GM12878 (cell line): ENCODE data around the gene MPZL3. TPM values are rescaled to one million over a fixed set of nuclear protein-coding genes. Genes with fewer than 3 reads are reported as not detected.

Experiments used
- ATAC-seq: fragments of 200-7000 bp; cut with Tn5 transposase; 3 replicates; pipeline ENCODE4 v1.9.1; 2020; ENCODE audit warnings: mild to moderate bottlenecking, moderate library complexity
- BruUV-seq: library from RNA; stranded (reverse); fragments of 400-500 nt; replicated peaks from 2 replicates; lab custom pipeline; 2021; lab: Mats Ljungman, UMichigan
- CTCF ChIA-PET: fragments of 300-600 bp; sonication (Branson Sonifier 250); formaldehyde crosslinking; extraction: SDS; loops from one replicate; lab custom pipeline; 2021; ENCODE audit warnings: inconsistent platforms; lab: Yijun Ruan, JAX
- POLR2A ChIA-PET: fragments of 350-600 bp; formaldehyde crosslinking; extraction: SDS; loops from one replicate; lab custom pipeline; 2021; ENCODE audit warnings: inconsistent platforms; lab: Charles Lee
- RAD21 ChIA-PET: fragments of 300-600 bp; sonication (Branson Sonifier 250); formaldehyde crosslinking; loops from one replicate; lab custom pipeline; 2023; ENCODE audit warnings: antibody characterized with exemption; ENCODE audit not compliant: unreplicated experiment; lab: Charles Lee
- SMC1A ChIA-PET: fragments of 300-600 bp; sonication (Branson Sonifier 250); formaldehyde crosslinking; loops from one replicate; lab custom pipeline; 2023; ENCODE audit not compliant: unreplicated experiment, uncharacterized antibody; lab: Charles Lee
- DNase-seq: peaks from one replicate; pipeline ENCODE4 v3.0.0-alpha.2; 2011; ENCODE audit warnings: low read depth, low spot score
- FAIRE-seq: peaks from 3 replicates; lab custom pipeline; 2011; peaks lifted over from hg19 to GRCh38; lab: Jason Lieb, UNC
- H2AFZ ChIP-seq: 2 replicates; pipeline ENCODE4 v1.6.0; 2011; ENCODE audit warnings: low read depth, low read length, control low read depth; ENCODE audit not compliant: control insufficient read depth
- H3K27ac ChIP-seq: 2 replicates; pipeline ENCODE4 v1.5.1; 2011; ENCODE audit warnings: control low read depth; ENCODE audit not compliant: control insufficient read depth, insufficient read depth
- H3K27me3 ChIP-seq, 2 experiments: replicated peaks in 1 of 2; 2 replicates each; pipeline versions ENCODE4 v1.6.0 to v1.6.1; 2011; ENCODE audit warnings: low read length in 1 of 2; ENCODE audit not compliant: control insufficient read depth in 2 of 2, insufficient read depth in 2 of 2
- H3K36me3 ChIP-seq, 2 experiments: 2 replicates each; pipeline ENCODE4 v1.5.1; 2011; ENCODE audit warnings: low read length in 1 of 2; ENCODE audit not compliant: control insufficient read depth in 2 of 2, insufficient read depth in 2 of 2
- H3K4me1 ChIP-seq: 2 replicates; pipeline ENCODE4 v1.6.1; 2011; ENCODE audit warnings: mild to moderate bottlenecking, low read length, moderate library complexity, mixed read lengths; ENCODE audit not compliant: control insufficient read depth, insufficient read depth
- H3K4me2 ChIP-seq: 2 replicates; pipeline ENCODE4 v1.6.0; 2011; ENCODE audit warnings: control low read depth; ENCODE audit not compliant: control insufficient read depth, insufficient read depth
- H3K4me3 ChIP-seq: fragments of 200-600 bp; sonication (generic); 2 replicates; pipeline ENCODE4 v1.5.1; 2016
- H3K79me2 ChIP-seq: 2 replicates; pipeline ENCODE4 v1.6.0; 2011; ENCODE audit warnings: low read length; ENCODE audit not compliant: control insufficient read depth, insufficient read depth
- H3K9ac ChIP-seq: 2 replicates; pipeline ENCODE4 v1.8.0; 2011; ENCODE audit warnings: low read length, control low read depth, mixed read lengths; ENCODE audit not compliant: control insufficient read depth, insufficient read depth
- H3K9me3 ChIP-seq: replicated peaks from 3 replicates; pipeline ENCODE4 v1.5.1; 2011; ENCODE audit warnings: mild to moderate bottlenecking, low read length; ENCODE audit not compliant: control insufficient read depth, insufficient read depth
- H4K20me1 ChIP-seq: 2 replicates; pipeline ENCODE4 v1.6.0; 2011; ENCODE audit not compliant: control insufficient read depth, insufficient read depth
- BRCA1 ChIP-seq: IDR thresholded peaks from 2 replicates; pipeline ENCODE4 v1.6.1; 2011; ENCODE audit warnings: low read depth, low read length, improper control_type of control experiment
- CEBPB ChIP-seq, 2 experiments: fragments of 150-350 bp in 1 of 2; IDR thresholded peaks; 2 replicates each; pipeline ENCODE4 v1.6.1; 2012 to 2014; ENCODE audit warnings: low read depth in 2 of 2, low read length in 2 of 2, borderline replicate concordance in 1 of 2, inconsistent platforms in 1 of 2
- ETV6 ChIP-seq, 2 experiments: fragments of 450-650 bp in 1 of 2; IDR thresholded peaks in 1 of 2; conservative IDR thresholded peaks in 1 of 2; 2 replicates each; pipeline ENCODE4 v1.6.1; 2014; ENCODE audit warnings: antibody characterized with exemption in 1 of 2, borderline replicate concordance in 1 of 2, low read depth in 1 of 2, mild to moderate bottlenecking in 1 of 2, moderate library complexity in 1 of 2
- HDAC6 ChIP-seq: fragments of 200-600 bp; sonication (generic); IDR thresholded peaks from one replicate; pipeline ENCODE4 v1.8.0; 2017; ENCODE audit warnings: antibody characterized with exemption; ENCODE audit not compliant: unreplicated experiment
- IRF4 ChIP-seq: IDR thresholded peaks from 2 replicates; pipeline ENCODE4 v1.6.1; 2011; ENCODE audit warnings: low read depth, low read length
- KAT2A ChIP-seq: conservative IDR thresholded peaks from 2 replicates; pipeline ENCODE4 v1.6.1; 2011; ENCODE audit warnings: low read depth, low read length; ENCODE audit not compliant: control insufficient read depth
- NFYA ChIP-seq: IDR thresholded peaks from 2 replicates; pipeline ENCODE4 v1.6.1; 2011; ENCODE audit warnings: low read depth, mild to moderate bottlenecking, low read length, improper control_type of control experiment, borderline replicate concordance
- NR2F1 ChIP-seq: fragments of 450-650 bp; conservative IDR thresholded peaks from 2 replicates; pipeline ENCODE4 v1.6.1; 2017; ENCODE audit warnings: mild to moderate bottlenecking
- POLR2A ChIP-seq: IDR thresholded peaks from 2 replicates; pipeline ENCODE4 v1.6.1; 2011; ENCODE audit warnings: low read depth, mild to moderate bottlenecking, low read length
- RBBP5 ChIP-seq: fragments of 200-600 bp; sonication (generic); conservative IDR thresholded peaks from 2 replicates; pipeline ENCODE4 v1.6.1; 2016
- RUNX3 ChIP-seq: IDR thresholded peaks from 2 replicates; pipeline ENCODE4 v1.6.1; 2012; ENCODE audit warnings: low read length, inconsistent platforms
- SIX5 ChIP-seq: IDR thresholded peaks from 2 replicates; pipeline ENCODE4 v1.6.1; 2011; ENCODE audit warnings: mild to moderate bottlenecking, low read depth, low read length, moderate library complexity; ENCODE audit not compliant: severe bottlenecking
- STAT1 ChIP-seq: fragments of 450-650 bp; conservative IDR thresholded peaks from 2 replicates; pipeline ENCODE4 v1.6.1; 2014; ENCODE audit warnings: antibody characterized with exemption, mild to moderate bottlenecking
- SUZ12 ChIP-seq: fragments of 200-600 bp; sonication (generic); IDR thresholded peaks from one replicate; pipeline ENCODE4 v1.6.1; 2018; ENCODE audit warnings: antibody characterized with exemption, mild to moderate bottlenecking; ENCODE audit not compliant: unreplicated experiment
- ZZZ3 ChIP-seq: IDR thresholded peaks from 2 replicates; pipeline ENCODE4 v1.6.1; 2011; ENCODE audit warnings: low read depth; ENCODE audit not compliant: control insufficient read depth, insufficient read length
- WGBS: methylation state at CpG from one replicate; pipeline ENCODE4 v1.1.6; 2016; ENCODE audit warnings: low lambda C conversion rate; ENCODE audit not compliant: insufficient replicate concordance, insufficient coverage; ENCODE audit errors: missing lambda C conversion rate; 5-methylcytosine and 5-hydroxymethylcytosine counted together
- in situ Hi-C: fragments of 300-500 bp; cut with MboI; formaldehyde crosslinking; loops from 9 replicates; pipeline ENCODE4 v1.14.3; 2018; ENCODE audit warnings: mixed read lengths
- intact Hi-C: fragments of 100-400 bp; cut with micrococcal nuclease; formaldehyde crosslinking; loops from one replicate; pipeline ENCODE4 v1.14.2; 2022; ENCODE audit not compliant: unreplicated experiment
- polyA plus RNA-seq, 11 experiments: library from polyadenylated mRNA; depleted of rRNA in 4 of 11; unstranded in 6 of 11; stranded (reverse) in 5 of 11; fragments of >200 nt; fragmentation: Nextera tagmentation in 4 of 11; fragmentation: Illumina TruSeq in 1 of 11; extraction: Ambion mirVana in 4 of 11; extraction: Trizol in 1 of 11; gene quantifications; 1 replicate in 1 of 11; 2 replicates in 10 of 11; pipeline versions ENCODE4 v1.2.1 to v1.2.3, GENCODE V29; 2011 to 2016; ENCODE audit warnings: inconsistent platforms in 2 of 11, missing spikeins in 2 of 11, low read depth in 1 of 11
- total RNA-seq, 4 experiments: library from RNA; depleted of rRNA in 3 of 4; stranded (reverse); fragments of >200 nt in 3 of 4; fragmentation: Illumina TruSeq in 1 of 4; extraction: Trizol in 1 of 4; gene quantifications; 2 replicates each; pipeline versions ENCODE4 v1.2.1 to v1.2.3, GENCODE V29; 2013 to 2021
- TF ChIP-seq, protein P1 (sequence below): fragments of 450-650 bp; IDR thresholded peaks from 2 replicates; pipeline ENCODE4 v1.6.1; 2017; ENCODE audit warnings: mild to moderate bottlenecking, low read depth, inconsistent platforms; ENCODE audit not compliant: poor library complexity, severe bottlenecking
- TF ChIP-seq, protein P2 (sequence below): fragments of 450-650 bp; IDR thresholded peaks from 2 replicates; pipeline ENCODE4 v1.6.1; 2018; ENCODE audit warnings: borderline replicate concordance, mild to moderate bottlenecking; ENCODE audit not compliant: partially characterized antibody
- TF ChIP-seq, protein P3 (sequence below): IDR thresholded peaks from 2 replicates; pipeline ENCODE4 v1.6.1; 2011; ENCODE audit warnings: borderline replicate concordance, low read depth, mild to moderate bottlenecking, moderate library complexity, mixed read lengths, low read length; ENCODE audit not compliant: insufficient read depth; ENCODE audit errors: extremely low read length

MPZL3 gene
- total and polyA plus RNA-seq, 10 of the 15 experiments (the other 5 are each of a cell fraction or from before 2014, with no cell fraction given) = 2.1 to 7.5 (median 6.2) TPM

DNA sequence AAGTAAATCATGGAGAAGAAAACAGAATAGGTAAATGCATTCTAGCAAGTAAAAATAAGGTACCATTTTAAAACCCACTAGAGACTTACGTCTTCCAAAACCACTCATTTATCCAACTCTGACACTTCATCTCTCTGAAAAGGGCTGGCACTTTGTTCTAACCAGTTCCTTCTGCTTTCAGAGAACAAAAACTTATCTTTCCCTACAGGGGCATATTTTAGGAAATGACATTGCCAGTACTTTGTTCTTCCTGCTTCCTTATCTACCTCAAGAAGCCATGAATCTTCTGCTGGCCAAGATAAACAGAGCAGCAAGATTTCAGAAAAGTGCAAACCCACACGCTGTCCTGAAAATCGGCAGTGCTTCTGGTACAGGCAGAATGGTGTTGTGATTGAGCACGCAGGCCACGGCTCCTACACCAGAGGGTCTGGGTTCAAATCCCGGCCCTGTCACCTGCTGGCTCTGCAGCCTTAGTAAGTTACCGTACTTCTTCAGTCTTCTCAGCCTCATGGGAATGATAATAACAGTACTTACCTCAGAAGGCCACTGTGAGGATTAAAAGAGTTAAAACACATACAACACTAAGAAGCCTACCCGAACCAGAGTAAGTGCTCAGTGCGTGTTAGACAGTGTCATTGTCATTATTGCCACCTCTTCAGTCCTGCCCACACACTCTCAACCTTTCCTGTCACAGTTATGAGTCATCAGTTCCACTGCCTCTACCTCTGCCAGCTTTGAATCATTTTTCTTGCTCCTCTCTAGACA is 11.0 kb downstream of the MPZL3 start:
- POLR2A ChIA-PET = interaction anchor here (0.7 to 3.3 kb wide), 11 partner anchors 10 to 39 kb away, joined by 3 to 12 read pairs (median 4); partner anchors contain the start of genes MPZL2 and MPZL3
- intact Hi-C loops = no loop called here
- SMC1A ChIA-PET = interaction anchor here (0.9 to 6.9 kb wide), 14 partner anchors 11 to 157 kb away, joined by 3 to 54 read pairs (median 6); partner anchors contain the start of genes JAML and MPZL3
- TF ChIP-seq KAT2A (no peak), STAT1 (no peak; the same call in 1 of the 2 replicates), IRF4 (peak; percentile 80), RBBP5 (no peak), NR2F1 (no peak), BRCA1 (no peak), SIX5 (no peak), NFYA (no peak), HDAC6 (no peak), CEBPB (IDR thresholded peaks at IDR 0.05; ENCODE audit: borderline replicate concordance in 1 of 2, low read depth in 2 of 2, low read length in 2 of 2) (no peak), RUNX3 (peak; percentile 75), ZZZ3 (no peak), POLR2A (no peak), ETV6 (conservative IDR thresholded peaks at IDR 0.05 in 1 of 2, IDR thresholded peaks at IDR 0.05 in 1 of 2; ENCODE audit: borderline replicate concordance in 1 of 2, low read depth in 1 of 2) (peak in 1 of 2 experiments; percentile 72; a peak in 2 of 4 replicates), SUZ12 (no peak)
- TF ChIP-seq, protein P1, sequence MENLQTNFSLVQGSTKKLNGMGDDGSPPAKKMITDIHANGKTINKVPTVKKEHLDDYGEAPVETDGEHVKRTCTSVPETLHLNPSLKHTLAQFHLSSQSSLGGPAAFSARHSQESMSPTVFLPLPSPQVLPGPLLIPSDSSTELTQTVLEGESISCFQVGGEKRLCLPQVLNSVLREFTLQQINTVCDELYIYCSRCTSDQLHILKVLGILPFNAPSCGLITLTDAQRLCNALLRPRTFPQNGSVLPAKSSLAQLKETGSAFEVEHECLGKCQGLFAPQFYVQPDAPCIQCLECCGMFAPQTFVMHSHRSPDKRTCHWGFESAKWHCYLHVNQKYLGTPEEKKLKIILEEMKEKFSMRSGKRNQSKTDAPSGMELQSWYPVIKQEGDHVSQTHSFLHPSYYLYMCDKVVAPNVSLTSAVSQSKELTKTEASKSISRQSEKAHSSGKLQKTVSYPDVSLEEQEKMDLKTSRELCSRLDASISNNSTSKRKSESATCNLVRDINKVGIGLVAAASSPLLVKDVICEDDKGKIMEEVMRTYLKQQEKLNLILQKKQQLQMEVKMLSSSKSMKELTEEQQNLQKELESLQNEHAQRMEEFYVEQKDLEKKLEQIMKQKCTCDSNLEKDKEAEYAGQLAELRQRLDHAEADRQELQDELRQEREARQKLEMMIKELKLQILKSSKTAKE = peak; percentile 70
- TF ChIP-seq, protein P2, sequence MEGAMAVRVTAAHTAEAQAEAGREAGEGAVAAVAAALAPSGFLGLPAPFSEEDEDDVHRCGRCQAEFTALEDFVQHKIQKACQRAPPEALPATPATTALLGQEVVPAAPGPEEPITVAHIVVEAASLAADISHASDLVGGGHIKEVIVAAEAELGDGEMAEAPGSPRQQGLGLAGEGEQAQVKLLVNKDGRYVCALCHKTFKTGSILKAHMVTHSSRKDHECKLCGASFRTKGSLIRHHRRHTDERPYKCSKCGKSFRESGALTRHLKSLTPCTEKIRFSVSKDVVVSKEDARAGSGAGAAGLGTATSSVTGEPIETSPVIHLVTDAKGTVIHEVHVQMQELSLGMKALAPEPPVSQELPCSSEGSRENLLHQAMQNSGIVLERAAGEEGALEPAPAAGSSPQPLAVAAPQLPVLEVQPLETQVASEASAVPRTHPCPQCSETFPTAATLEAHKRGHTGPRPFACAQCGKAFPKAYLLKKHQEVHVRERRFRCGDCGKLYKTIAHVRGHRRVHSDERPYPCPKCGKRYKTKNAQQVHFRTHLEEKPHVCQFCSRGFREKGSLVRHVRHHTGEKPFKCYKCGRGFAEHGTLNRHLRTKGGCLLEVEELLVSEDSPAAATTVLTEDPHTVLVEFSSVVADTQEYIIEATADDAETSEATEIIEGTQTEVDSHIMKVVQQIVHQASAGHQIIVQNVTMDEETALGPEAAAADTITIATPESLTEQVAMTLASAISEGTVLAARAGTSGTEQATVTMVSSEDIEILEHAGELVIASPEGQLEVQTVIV = no peak
- TF ChIP-seq, protein P3, sequence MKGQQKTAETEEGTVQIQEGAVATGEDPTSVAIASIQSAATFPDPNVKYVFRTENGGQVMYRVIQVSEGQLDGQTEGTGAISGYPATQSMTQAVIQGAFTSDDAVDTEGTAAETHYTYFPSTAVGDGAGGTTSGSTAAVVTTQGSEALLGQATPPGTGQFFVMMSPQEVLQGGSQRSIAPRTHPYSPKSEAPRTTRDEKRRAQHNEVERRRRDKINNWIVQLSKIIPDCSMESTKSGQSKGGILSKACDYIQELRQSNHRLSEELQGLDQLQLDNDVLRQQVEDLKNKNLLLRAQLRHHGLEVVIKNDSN = no peak

More for the DNA sequence above, 11.0 kb downstream of the MPZL3 start:
- no peak for DNase-seq
- CTCF ChIA-PET = interaction anchor here (0.9 to 2.3 kb wide), 15 partner anchors 12 to 113 kb away, joined by 3 to 8 read pairs (median 4); partner anchors contain the start of gene JAML
- Histone ChIP-seq H3K9me3 (no peaks in the 10 kb centered on the region), H2AFZ (no peak overlapping the region; the same call in 1 of the 2 replicates), H3K9ac (no peak overlapping the region), H3K27me3 (no peaks in the 10 kb centered on the region), H3K79me2 (no peaks in the 10 kb centered on the region), H4K20me1 (no peaks in the 10 kb centered on the region), H3K36me3 (no peaks in the 10 kb centered on the region), H3K4me1 (peaks cover 19% of the 10 kb centered on the region), H3K4me3 (no peak overlapping the region), H3K27ac (no peak overlapping the region), H3K4me2 (peak overlapping the region; percentile 15; the same call in 1 of the 2 replicates)
- peak; percentile 7 for FAIRE-seq
- peak; percentile 90 for ATAC-seq
- RAD21 ChIA-PET = interaction anchor here (0.9 to 4.6 kb wide), 9 partner anchors 11 to 43 kb away, joined by 3 to 23 read pairs (median 5); partner anchors contain the start of gene MPZL3
- BruUV-seq = TSS peak; percentile 42
- 53% methylated on average over 9 of the region's 9 CpGs for WGBS
- in situ Hi-C loops = no loop called here
